Fibroblast of upper back skin (primary cell): ENCODE data around the gene CRTC3.
"Not testable (repeated sequence)": the region's sequence is repeated elsewhere in the genome, so short reads cannot be mapped to it uniquely, and the experiment has no call there.

ENCODE experiments used
- DNase-seq: peaks from one replicate; pipeline ENCODE4 v3.0.0-alpha.2; 2013

Gene CRTC3

DNA sequence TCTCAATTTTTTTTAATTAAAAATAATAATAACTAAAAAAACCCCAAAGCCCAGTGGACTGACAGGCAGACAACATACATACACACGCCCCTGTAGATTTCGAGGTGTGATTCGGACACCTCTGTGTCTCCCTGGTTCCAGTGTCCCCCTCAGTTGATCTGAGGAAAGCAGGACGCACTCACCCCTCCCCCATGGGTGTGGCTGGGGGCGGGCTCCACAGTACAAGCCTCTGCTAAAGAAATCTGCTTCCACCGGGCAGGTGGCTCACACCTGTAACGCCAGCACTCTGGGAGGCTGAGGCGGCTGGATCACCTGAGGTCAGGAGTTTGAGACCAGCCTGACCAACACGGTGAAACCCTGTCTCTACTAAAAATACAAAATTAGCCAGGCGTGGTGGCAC is 153.6 kb downstream of the CRTC3 start:
- no peak for DNase-seq

DNA sequence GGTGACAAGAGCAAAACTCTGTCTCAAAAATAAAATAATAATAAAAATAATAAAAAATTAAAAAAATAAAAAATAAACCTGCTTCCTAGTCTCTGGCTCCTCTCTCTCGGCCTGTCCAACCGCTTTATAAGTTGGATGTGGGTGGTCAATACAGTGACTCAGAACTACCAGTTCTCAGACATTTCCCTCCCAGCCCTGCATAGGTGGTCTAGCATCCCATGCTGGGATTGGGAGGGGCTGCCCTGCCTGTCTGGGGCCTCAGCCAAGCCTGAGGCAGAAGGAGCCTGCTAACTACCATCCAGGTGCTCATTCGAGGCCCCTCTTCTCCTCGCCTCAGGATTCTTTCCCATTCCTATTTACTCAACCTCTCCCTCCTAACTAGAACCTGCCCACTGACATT is 154.2 kb downstream of the CRTC3 start:
- DNase-seq, result peak; percentile 43

DNA sequence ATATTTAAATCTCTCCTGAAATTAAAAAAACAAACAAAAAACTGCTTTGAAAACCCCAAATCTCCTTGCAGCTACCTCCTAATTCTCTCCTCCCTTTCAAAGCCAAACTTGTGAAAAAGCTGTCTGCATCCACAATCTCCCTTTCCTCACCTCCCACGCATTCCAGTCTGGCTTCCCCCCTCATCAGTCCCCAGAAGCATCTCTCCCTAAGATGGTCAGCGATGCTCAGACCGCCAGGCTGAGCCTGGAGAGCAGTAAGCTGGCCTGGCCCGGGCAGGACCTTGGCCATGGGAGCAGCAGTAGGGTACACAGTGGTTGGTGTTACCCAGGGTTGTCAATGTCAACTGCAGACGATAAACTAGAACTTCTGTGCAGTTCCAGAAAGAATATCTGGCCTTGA is 154.6 kb downstream of the CRTC3 start:
- DNase-seq, result no peak

DNA sequence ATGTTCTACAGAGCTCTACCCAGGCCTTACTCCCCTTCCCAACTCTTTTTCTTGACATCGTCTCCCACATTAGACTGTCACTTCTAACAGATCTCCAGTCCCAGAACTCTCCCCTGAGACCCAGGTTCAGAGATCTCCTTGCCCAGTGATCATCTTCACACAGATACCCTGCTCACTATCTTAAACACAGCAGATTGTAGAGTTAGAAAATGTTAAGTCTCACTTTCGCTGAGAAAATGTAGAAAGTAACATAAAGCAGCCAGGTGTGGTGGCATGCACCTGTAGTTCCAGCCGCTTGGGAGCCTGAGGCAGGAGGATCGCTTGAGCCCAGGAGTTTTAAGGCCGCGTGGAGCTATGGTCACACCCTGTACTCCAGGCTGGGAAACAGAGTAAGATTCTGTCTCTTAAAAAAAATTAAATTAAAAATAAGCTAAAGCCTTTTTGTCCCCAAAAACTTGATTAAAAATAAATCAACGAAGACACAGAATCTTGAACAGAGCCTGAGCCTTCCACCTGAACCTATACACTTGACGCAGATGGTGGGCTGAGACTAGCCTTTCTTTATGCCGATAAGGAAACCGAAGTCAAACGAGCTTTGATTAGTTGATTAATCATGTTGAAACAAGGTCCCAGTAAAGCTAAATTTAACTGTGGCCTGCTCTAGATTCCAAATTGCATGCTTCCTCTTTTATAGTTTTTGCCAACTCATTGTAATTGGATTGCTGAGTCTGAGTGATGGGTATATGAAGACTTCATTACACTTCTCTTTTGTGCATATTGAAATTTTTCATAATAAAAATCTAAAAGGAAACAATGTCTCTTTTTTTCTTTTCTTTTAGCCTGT is 156.1 kb downstream of the CRTC3 start:
- no peak for DNase-seq

DNA sequence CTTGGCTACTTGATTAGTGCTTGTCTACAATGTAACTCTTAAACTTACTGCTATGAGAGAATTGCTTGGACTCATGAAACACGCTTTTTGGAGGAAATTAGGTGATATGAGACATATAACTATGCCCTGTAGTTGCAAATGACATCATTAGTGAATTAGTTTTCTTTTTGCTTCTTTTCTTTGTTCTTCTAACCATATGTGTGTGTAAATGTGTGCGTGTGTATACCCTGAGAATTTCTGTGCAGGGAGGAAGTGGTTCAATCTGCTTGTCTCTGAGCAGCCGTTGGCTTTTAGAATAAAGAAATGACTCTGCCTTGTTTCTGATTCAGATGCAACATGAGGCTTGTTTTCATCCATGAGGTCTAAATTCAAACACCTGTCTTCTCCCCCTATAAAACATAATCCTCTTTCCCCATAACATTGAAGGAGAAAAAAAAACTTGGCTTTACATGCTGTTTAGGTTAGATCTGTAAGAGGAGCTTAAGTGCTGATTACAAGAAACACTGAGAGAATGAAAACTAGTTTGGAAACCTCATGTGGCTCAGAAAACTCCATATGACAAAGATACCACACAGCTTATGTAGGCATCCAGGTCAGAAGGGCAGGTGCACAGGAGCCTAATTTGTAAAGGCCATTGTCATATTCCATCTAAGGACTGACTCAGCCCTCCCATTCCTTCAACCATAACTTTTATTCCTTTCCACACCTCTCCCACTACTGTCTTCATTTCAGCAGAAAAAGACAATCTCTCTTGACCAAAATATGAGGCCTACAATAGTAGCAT is 156.9 kb downstream of the CRTC3 start:
- DNase-seq, result no peak

DNA sequence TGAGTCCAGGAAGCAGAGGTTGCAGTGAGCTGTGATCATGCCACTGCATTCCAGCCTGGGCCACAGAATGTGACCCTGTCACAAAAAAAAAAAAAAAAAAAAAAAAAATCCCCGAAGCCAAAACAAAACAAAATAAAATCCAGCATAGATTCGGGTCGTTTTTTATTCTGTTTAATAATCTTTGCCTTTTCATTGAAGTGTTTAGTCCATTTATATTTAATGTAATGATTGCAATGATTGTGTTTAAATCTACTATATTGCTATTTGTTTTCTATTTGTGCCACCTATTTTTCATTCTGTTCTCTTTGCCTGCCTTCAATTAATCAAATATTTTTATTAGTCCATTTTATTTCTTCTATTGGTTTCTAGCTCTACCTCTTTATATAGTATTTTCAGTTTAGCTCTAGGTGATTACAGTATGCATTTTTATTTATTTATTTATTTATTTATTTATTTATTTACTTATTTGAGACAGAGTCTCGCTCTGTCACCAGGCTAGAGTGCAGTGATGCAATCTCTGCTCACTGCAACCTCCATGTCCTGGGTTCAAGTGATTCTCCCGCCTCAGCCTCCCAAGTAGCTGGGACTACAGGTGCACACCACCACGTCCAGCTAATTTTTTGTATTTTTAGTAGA is 159.7 kb downstream of the CRTC3 start:
- not testable (repeated sequence) for DNase-seq

DNA sequence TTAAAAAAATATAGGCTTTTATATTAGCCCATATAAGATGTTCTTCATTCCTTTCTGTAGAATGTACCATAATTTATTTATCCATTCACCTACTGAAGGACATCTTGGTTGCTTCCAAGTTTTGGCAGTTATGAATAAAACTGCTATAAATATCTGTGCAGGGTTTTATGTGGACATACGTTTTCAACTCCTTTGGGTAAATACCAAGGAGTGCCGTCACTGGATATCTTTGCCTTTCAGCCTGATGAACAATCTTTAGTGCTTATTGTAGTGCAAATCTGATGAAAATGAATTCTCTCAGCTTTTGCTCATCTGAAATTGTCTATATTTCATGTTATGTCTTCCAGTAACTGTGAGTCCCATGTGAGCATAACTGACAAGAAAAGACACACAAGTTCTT is 160.9 kb downstream of the CRTC3 start:
- peak; percentile 57 for DNase-seq

DNA sequence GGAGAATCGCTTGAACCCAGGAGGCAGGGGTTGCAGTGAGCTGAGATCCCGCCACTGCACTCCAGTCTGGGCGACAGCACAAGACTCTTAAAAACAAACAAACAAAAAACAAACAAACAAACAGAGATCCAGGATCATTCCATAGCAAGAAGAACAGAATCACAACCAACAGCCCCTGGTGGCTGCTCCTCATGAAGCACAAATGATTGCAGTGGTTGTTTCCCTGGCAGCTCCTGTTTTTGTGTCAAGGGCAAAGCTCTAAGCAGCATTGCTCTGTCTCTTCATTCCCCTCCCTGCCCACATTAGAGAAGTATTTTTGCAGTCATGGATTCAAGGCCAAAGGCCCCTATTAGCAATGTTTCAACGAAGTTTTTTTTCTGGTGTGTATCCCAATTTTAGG is 161.6 kb downstream of the CRTC3 start:
- no peak for DNase-seq

DNA sequence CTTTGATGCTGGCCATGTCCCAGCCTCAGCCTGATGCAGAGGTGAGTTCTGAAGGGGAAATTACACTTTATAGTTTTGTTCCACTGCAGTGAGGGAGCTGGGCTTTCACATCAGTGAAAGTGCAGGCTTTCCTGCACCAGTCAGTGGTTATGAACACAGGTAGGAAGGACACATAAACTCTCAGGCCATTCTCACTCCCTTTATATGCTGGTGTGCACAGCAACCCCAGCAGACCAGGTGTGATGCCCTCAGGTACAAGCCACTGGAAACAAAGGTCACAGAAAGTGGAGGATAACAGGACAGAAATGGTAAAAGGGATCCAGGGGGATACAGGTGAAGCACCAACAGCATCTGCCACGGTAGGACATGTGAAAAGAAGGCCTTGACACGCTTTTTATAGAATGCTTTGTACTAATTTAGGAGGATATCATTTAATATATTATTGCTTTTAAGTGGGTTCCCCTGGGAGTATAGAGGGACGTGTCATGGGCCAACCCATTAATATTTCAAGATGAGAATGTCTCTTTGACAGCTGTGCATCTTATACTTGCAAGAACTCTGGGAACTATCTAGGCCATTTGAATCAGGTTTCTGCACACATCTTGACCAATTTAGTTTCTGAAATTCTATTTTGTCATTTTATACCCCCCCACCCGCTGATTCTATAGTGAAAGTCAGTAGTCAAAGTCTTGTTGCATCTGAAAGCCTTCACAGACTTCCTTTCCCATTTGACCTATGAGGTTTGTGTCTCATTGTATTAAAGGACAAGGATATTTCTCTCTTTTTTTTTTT is 162.5 kb downstream of the CRTC3 start:
- DNase-seq, result no peak
